Body of pancreas (tissue), 4 donors: Measurements from ENCODE around the gene CHRND.

Experiments
- POLR2A ChIP-seq, 3 donors: fragments of 450-650 bp; IDR thresholded peaks; one replicate each; pipeline ENCODE4 v1.6.1; 2016; ENCODE audit warnings: antibody characterized with exemption in 3 of 3, mild to moderate bottlenecking in 2 of 3
- TF ChIP-seq, protein P1 (sequence below), 7 experiments: fragments of 450-650 bp in 4 of 7; fragments of 200-600 bp in 3 of 7; sonication (generic) in 3 of 7; IDR thresholded peaks; one replicate each; pipeline ENCODE4 v1.5.1; 2016 to 2019; ENCODE audit warnings: antibody characterized with exemption in 7 of 7

DNA sequence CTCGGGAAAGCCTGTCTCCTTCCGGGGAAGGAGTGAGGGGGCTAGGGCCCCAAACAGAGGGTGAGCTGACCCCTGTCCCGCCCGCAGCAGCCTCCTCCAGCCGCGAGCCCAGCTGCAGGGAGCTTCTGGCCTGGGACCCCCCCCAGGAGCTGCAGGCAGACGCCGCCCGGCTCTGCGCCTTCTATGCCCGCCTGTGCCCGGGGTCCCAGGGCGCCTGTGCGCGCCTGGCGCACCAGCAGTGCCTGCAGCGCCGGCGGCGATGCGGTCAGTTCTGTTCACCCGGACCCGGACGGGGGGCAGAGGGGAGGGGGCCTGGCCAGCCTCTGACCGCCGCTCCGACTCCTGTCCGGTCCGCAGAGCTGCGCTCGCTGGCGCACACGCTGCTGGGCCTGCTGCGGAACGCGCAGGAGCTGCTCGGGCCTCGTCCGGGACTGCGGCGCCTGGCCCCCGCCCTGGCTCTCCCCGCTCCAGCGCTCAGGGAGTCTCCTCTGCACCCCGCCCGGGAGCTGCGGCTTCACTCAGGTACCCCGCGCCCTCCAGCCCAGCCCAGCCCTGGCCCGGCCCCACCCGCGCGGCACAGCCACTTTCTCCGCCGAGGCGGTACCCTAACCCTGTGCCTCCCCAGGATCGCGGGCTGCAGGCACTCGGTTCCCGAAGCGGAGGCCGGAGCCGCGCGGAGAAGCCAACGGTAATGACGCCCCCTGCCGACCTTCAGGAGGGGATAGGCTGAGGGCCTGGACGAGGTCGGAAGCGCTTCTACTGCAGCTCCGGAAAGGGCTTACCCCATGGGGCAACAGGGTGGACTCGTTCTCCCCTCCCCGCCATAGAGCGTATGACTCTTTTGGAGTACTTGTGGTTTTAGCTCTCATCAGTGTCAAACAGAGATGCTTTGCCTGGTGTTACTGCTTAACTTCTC, 2.0 kb upstream of the CHRND start:
- TF ChIP-seq, protein P1, sequence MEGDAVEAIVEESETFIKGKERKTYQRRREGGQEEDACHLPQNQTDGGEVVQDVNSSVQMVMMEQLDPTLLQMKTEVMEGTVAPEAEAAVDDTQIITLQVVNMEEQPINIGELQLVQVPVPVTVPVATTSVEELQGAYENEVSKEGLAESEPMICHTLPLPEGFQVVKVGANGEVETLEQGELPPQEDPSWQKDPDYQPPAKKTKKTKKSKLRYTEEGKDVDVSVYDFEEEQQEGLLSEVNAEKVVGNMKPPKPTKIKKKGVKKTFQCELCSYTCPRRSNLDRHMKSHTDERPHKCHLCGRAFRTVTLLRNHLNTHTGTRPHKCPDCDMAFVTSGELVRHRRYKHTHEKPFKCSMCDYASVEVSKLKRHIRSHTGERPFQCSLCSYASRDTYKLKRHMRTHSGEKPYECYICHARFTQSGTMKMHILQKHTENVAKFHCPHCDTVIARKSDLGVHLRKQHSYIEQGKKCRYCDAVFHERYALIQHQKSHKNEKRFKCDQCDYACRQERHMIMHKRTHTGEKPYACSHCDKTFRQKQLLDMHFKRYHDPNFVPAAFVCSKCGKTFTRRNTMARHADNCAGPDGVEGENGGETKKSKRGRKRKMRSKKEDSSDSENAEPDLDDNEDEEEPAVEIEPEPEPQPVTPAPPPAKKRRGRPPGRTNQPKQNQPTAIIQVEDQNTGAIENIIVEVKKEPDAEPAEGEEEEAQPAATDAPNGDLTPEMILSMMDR (IDR thresholded peaks at IDR 0.05), result no peak
- no peak for TF ChIP-seq POLR2A (IDR thresholded peaks at IDR 0.05)
